GM12865 (cell line): Measurements from ENCODE around the gene IQSEC2.
A peak's percentile ranks its signal among the peaks of the same experiment; 100 is the strongest.

Source experiments
- DNase-seq: peaks from one replicate; pipeline ENCODE4 v3.0.0; 2010; ENCODE audit warnings: low read depth
- H3K4me3 ChIP-seq: 2 replicates; pipeline ENCODE4 v1.5.1; 2011; ENCODE audit warnings: mild to moderate bottlenecking, low read depth, low read length, control low read depth
- TF ChIP-seq, protein P1 (sequence below): IDR thresholded peaks from 2 replicates; pipeline ENCODE4 v1.5.1; 2011; ENCODE audit warnings: low read length, control low read depth, low read depth, inconsistent platforms; ENCODE audit not compliant: insufficient read depth; ENCODE audit errors: missing control alignments

IQSEC2 gene

GRCh38 chrX:53266914-53267313 is 14.5 kb downstream of the IQSEC2 start:
- H3K4me3 ChIP-seq, result no peak overlapping the region
- no peak for DNase-seq

GRCh38 chrX:53265771-53266574 is 15.4 kb downstream of the IQSEC2 start:
- H3K4me3 ChIP-seq, result no peak overlapping the region
- no peak for DNase-seq
- TF ChIP-seq, protein P1, sequence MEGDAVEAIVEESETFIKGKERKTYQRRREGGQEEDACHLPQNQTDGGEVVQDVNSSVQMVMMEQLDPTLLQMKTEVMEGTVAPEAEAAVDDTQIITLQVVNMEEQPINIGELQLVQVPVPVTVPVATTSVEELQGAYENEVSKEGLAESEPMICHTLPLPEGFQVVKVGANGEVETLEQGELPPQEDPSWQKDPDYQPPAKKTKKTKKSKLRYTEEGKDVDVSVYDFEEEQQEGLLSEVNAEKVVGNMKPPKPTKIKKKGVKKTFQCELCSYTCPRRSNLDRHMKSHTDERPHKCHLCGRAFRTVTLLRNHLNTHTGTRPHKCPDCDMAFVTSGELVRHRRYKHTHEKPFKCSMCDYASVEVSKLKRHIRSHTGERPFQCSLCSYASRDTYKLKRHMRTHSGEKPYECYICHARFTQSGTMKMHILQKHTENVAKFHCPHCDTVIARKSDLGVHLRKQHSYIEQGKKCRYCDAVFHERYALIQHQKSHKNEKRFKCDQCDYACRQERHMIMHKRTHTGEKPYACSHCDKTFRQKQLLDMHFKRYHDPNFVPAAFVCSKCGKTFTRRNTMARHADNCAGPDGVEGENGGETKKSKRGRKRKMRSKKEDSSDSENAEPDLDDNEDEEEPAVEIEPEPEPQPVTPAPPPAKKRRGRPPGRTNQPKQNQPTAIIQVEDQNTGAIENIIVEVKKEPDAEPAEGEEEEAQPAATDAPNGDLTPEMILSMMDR, result no peak

More at GRCh38 chrX:53266914-53267313, 14.5 kb downstream of the IQSEC2 start:
- TF ChIP-seq, protein P1, result no peak

GRCh38 chrX:53263597-53264094 is 17.7 kb downstream of the IQSEC2 start:
- no peak overlapping the region for H3K4me3 ChIP-seq
- no peak for DNase-seq
- TF ChIP-seq, protein P1, result no peak

DNA sequence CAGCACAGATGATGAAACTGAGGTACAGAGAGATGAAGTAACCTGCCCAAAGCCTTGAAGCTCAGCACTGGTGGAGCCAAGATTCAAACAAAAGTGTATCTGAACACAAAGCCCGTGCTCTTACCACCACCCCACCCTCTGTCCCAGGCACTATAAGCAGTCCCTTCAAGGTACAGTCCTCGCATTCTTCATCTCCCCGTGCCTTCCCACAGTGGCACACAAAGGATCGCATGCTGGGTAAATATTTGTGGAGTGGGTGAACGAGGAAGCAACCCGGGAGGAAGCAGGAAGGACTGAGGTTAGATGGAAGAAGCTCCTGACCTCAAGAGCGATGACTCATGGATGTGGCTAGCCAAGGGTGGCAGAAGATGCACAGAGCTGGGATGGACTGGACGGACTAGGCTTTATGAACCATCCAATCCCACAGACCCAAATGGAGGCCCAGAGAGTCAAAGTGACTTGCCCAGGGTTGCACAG is 18.4 kb downstream of the IQSEC2 start:
- no peak for DNase-seq
- TF ChIP-seq, protein P1, result no peak
- no peak overlapping the region for H3K4me3 ChIP-seq

DNA sequence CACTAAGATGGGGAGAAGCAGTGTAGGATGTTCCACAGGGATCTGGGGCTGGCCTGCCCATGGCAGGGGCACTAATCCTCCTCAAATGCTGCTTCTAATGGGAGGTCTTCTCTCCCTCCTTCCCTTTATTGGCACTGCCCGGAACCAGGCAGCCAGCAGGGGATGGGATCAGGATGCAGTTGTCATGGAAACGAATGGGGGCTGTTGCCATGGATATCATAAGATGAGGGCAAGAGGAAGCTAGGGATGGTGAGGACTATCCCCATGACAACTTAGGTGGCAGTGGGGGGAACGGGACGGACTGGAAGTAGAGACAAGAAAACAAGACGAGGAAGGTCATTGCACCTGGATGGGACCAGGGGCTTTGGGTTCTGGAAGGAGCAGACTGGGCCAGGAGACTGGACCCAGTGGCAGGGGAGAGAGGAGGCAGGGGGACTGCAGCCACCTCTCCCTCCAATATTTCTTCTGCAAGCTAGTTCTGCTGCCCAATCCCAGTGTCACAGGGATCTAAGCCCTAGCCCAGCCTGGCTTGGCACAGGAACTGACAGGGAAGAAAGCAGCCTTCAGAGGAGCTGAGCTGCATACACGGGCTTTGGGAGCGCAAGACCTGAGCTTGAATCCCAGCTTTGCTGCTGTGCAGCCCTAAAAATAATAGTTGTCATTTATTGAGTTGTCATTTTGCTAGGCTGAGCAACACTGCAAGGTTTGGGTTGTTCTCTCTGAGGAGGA is 19.0 kb downstream of the IQSEC2 start:
- TF ChIP-seq, protein P1, result no peak
- no peak overlapping the region for H3K4me3 ChIP-seq
- no peak for DNase-seq

DNA sequence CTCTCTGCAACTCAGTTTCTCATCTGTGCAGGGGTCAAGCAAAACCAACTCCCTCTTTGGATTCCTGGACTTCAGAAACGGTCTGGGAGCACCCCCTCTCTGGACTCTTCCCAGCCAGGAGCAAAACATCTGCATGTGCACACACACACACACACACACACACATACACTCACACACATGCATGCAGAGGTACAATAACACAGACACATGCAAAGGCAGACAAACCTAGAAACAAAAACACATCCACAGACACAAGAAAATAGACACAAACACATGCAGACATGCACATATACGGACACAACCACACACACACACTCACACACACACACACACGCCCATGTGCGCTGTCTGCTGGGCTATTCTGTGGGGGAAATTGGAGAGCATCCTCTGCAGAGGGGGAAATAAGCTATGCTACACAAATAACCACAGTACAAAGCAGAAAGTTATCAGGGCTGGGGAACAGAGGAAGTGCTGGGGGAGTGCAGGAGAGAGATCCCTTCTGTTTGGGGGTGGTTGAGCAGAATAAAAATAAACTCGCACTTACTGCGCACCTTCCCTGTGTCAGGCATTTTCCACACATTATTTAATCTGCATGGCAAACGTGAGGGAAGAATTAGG is 19.9 kb downstream of the IQSEC2 start:
- DNase-seq, result peak; percentile 4
- H3K4me3 ChIP-seq, result no peak overlapping the region
- TF ChIP-seq, protein P1, result no peak
